Neutrophil (primary cell): ENCODE measurements around the gene ATF3.
"Not testable (repeated sequence)": the region's sequence is repeated elsewhere in the genome, so short reads cannot be mapped to it uniquely, and the experiment has no call there.

ENCODE experiments used
- H3K27ac ChIP-seq: fragments of 200-600 bp; sonication (generic); 2 replicates; pipeline ENCODE4 v1.5.1; 2016; ENCODE audit warnings: mild to moderate bottlenecking, moderate library complexity
- H3K27me3 ChIP-seq: fragments of 200-600 bp; sonication (generic); 2 replicates; pipeline ENCODE4 v1.6.0; 2016; ENCODE audit warnings: mild to moderate bottlenecking
- H3K36me3 ChIP-seq: fragments of 200-600 bp; sonication (generic); 2 replicates; pipeline ENCODE4 v1.5.1; 2017
- H3K4me1 ChIP-seq, 2 experiments: fragments of 200-600 bp in 1 of 2; sonication (generic) in 1 of 2; 1 replicate in 1 of 2; 2 replicates in 1 of 2; pipeline versions ENCODE4 v1.5.1 to v1.6.1; 2013 to 2016; ENCODE audit warnings: low read depth in 1 of 2, low read length in 1 of 2, mild to moderate bottlenecking in 1 of 2, moderate library complexity in 1 of 2; ENCODE audit not compliant: control insufficient read depth in 1 of 2, insufficient read depth in 1 of 2
- H3K4me3 ChIP-seq, 2 experiments: fragments of 200-600 bp in 1 of 2; sonication (generic) in 1 of 2; 1 replicate in 1 of 2; 2 replicates in 1 of 2; pipeline ENCODE4 v1.5.1; 2013 to 2016; ENCODE audit warnings: low read depth in 1 of 2, low read length in 1 of 2, mild to moderate bottlenecking in 1 of 2, moderate library complexity in 1 of 2
- H3K9me3 ChIP-seq: fragments of 200-600 bp; sonication (generic); 2 replicates; pipeline ENCODE4 v1.5.1; 2016
- TF ChIP-seq, protein P1 (sequence below): fragments of 200-600 bp; sonication (generic); IDR thresholded peaks from 2 replicates; pipeline ENCODE4 v1.5.1; 2016; ENCODE audit warnings: antibody characterized with exemption

ATF3 gene

DNA sequence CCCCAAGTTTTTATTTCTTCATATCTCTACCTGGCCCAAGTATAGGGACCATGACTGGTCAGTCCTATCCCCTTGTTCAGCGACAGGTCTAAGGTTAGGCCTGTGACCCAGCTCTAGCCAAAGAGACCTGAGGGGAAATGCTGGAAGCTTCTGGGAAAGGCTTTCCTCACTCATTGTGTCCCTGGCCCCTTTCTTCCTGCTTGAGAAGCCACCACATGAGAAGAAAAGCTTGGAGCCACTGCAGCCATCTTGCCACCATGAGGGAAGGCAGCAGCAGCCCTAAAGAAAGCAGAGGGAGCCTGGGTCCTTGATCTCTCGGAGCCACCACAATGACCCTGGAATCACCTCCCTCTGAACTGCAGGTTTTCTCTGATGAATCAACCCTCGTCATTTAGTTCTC, 43.4 kb downstream of the ATF3 start:
- H3K27me3 ChIP-seq, result no peaks in the 10 kb centered on the region
- TF ChIP-seq, protein P1, sequence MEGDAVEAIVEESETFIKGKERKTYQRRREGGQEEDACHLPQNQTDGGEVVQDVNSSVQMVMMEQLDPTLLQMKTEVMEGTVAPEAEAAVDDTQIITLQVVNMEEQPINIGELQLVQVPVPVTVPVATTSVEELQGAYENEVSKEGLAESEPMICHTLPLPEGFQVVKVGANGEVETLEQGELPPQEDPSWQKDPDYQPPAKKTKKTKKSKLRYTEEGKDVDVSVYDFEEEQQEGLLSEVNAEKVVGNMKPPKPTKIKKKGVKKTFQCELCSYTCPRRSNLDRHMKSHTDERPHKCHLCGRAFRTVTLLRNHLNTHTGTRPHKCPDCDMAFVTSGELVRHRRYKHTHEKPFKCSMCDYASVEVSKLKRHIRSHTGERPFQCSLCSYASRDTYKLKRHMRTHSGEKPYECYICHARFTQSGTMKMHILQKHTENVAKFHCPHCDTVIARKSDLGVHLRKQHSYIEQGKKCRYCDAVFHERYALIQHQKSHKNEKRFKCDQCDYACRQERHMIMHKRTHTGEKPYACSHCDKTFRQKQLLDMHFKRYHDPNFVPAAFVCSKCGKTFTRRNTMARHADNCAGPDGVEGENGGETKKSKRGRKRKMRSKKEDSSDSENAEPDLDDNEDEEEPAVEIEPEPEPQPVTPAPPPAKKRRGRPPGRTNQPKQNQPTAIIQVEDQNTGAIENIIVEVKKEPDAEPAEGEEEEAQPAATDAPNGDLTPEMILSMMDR, result no peak
- H3K27ac ChIP-seq, result no peak overlapping the region
- H3K4me1 ChIP-seq, result no peaks in the 10 kb centered on the region
- H3K4me3 ChIP-seq, result no peak overlapping the region
- no peaks in the 10 kb centered on the region for H3K36me3 ChIP-seq
- H3K9me3 ChIP-seq, result no peaks in the 10 kb centered on the region

GRCh38 chr1:212652609-212653008, 44.0 kb downstream of the ATF3 start:
- H3K4me3 ChIP-seq, result no peak overlapping the region
- H3K36me3 ChIP-seq, result no peaks in the 10 kb centered on the region
- no peaks in the 10 kb centered on the region for H3K4me1 ChIP-seq
- H3K27me3 ChIP-seq, result no peaks in the 10 kb centered on the region
- no peaks in the 10 kb centered on the region for H3K9me3 ChIP-seq
- H3K27ac ChIP-seq, result no peak overlapping the region
- TF ChIP-seq, protein P1, result no peak

GRCh38 chr1:212655668-212656440, 47.3 kb downstream of the ATF3 start:
- H3K9me3 ChIP-seq, result no peaks in the 10 kb centered on the region
- TF ChIP-seq, protein P1, result no peak
- H3K27ac ChIP-seq, result no peak overlapping the region
- no peaks in the 10 kb centered on the region for H3K4me1 ChIP-seq
- H3K4me3 ChIP-seq, result no peak overlapping the region
- no peaks in the 10 kb centered on the region for H3K27me3 ChIP-seq
- H3K36me3 ChIP-seq, result no peaks in the 10 kb centered on the region

- H3K9me3 ChIP-seq, result no peaks in the 10 kb centered on the region
- H3K27me3 ChIP-seq, result no peaks in the 10 kb centered on the region
- no peak overlapping the region for H3K4me3 ChIP-seq
- TF ChIP-seq, protein P1, result no peak
- no peaks in the 10 kb centered on the region for H3K4me1 ChIP-seq
- no peaks in the 10 kb centered on the region for H3K36me3 ChIP-seq
- H3K27ac ChIP-seq, result no peak overlapping the region
Observed at GRCh38 chr1:212656730-212657129, 48.2 kb downstream of the ATF3 start.

DNA sequence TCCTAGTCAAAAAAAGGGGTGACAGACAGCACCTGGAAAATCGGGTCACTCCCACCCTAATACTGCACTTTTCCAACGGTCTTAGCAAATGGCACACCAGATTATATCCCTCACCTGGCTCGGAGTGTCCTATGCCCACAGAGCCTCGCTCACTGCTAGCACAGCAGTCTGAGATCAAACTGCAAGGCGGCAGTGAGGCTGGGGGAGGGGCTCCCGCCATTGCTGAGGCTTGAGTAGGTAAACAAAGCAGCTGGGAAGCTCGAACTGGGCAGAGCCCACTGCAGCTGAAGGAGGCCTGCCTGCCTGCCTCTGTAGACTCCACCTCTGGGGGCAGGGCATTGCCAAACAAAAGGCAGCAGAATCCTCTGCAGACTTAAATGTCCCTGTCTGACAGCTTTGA, 49.7 kb downstream of the ATF3 start:
- not testable (repeated sequence) for H3K9me3 ChIP-seq, H3K36me3 ChIP-seq, H3K27ac ChIP-seq, H3K4me3 ChIP-seq, H3K27me3 ChIP-seq, H3K4me1 ChIP-seq

DNA sequence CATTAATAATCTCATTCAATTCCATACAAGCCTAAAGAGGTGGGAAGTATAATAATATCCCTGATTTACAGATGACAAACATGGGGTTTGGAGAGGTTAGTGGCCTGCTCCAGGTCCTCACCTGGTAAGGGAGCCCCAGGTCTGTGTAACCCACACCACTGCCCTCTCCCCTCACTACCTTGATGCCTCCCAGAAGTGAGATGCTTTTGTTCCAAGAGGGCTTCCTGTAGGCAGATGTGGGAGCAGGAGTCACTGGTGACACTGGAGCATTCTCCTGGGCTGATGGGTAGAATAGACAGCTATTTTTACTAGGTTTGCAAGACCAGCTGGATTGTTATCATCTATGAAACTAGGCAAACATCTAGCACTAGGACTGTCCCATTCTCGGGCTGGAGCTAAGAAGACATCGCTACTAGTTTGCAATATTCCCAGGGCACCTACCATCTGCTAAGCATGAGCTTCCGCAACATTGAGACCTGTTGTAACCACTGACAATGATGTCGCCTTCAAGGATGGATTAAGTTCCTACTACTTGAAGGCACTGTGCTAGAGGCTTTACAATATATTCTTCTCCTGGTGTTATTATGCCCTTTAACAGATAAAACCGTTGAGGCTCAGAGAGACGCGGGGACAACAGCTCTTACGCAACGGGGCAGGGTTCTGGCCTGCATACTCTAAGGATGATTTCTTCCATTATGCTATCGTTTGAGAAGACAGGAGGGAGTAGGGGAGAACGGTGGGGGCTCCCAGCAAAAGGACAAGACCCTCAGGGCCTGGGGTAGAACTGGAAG, 56.0 kb downstream of the ATF3 start:
- TF ChIP-seq, protein P1, result no peak
- Histone ChIP-seq H3K4me1 (peaks cover 19 to 25% of the 10 kb centered on the region in 2 experiments), H3K36me3 (no peaks in the 10 kb centered on the region), H3K9me3 (no peaks in the 10 kb centered on the region), H3K4me3 (peak overlapping the region in 1 of 2 experiments; percentile 73), H3K27ac (no peak overlapping the region), H3K27me3 (no peaks in the 10 kb centered on the region)
